GM19351 (cell line): ENCODE measurements around the gene ALLC.
A peak's percentile ranks its signal among the peaks of the same experiment; 100 is the strongest.

Experiments used
- ATAC-seq: cut with Tn5 transposase; IDR thresholded peaks from one replicate; pipeline ENCODE4 v1.9.1; 2021; ENCODE audit warnings: mild to moderate bottlenecking, moderate library complexity; ENCODE audit not compliant: unreplicated experiment

ALLC gene

GRCh38 chr2:3708576-3708975 is 50.6 kb downstream of the ALLC start:
- no peak for ATAC-seq

- ATAC-seq: no peak
These were observed 51.2 kb downstream of the ALLC start for GRCh38 chr2:3709225-3709624.

- no peak for ATAC-seq
These were observed 54.4 kb downstream of the ALLC start for GRCh38 chr2:3712424-3712823.

GRCh38 chr2:3712831-3713503 is 55.0 kb downstream of the ALLC start:
- ATAC-seq: no peak

GRCh38 chr2:3718679-3719078 is 60.7 kb downstream of the ALLC start:
- no peak for ATAC-seq

- ATAC-seq: no peak
These were observed 67.0 kb downstream of the ALLC start for GRCh38 chr2:3725002-3725401.

- ATAC-seq: no peak
These were observed 67.7 kb downstream of the ALLC start for GRCh38 chr2:3725458-3726250.

- ATAC-seq: no peak
These were observed 68.5 kb downstream of the ALLC start for GRCh38 chr2:3726511-3726910.

- no peak for ATAC-seq
These were observed 69.5 kb downstream of the ALLC start for GRCh38 chr2:3727397-3728045.

GRCh38 chr2:3728104-3729054 is 70.4 kb downstream of the ALLC start:
- no peak for ATAC-seq

GRCh38 chr2:3729055-3729448 is 71.1 kb downstream of the ALLC start:
- ATAC-seq: no peak

- no peak for ATAC-seq
These were observed 71.8 kb downstream of the ALLC start for GRCh38 chr2:3729786-3730185.

GRCh38 chr2:3730646-3731045 is 72.6 kb downstream of the ALLC start:
- no peak for ATAC-seq

GRCh38 chr2:3731829-3732228 is 73.8 kb downstream of the ALLC start:
- ATAC-seq: no peak

GRCh38 chr2:3736112-3736511 is 78.1 kb downstream of the ALLC start:
- ATAC-seq: no peak

- ATAC-seq: no peak
These were observed 79.1 kb downstream of the ALLC start for GRCh38 chr2:3737128-3737527.

- ATAC-seq: peak; percentile 71
These were observed 80.5 kb downstream of the ALLC start for GRCh38 chr2:3738454-3738853.

- ATAC-seq: no peak
These were observed 81.3 kb downstream of the ALLC start for GRCh38 chr2:3739313-3739712.

- ATAC-seq: no peak
These were observed 83.4 kb downstream of the ALLC start for GRCh38 chr2:3741396-3741795.

- no peak for ATAC-seq
These were observed 84.0 kb downstream of the ALLC start for GRCh38 chr2:3741867-3742602.
